GM12874 (cell line): Measurements from ENCODE around the gene THSD7A.

Source experiments
- CTCF ChIP-seq: IDR thresholded peaks from 2 replicates; pipeline ENCODE4 v1.5.1; 2011; ENCODE audit warnings: low read depth, mild to moderate bottlenecking, control low read depth, low read length, moderate library complexity; ENCODE audit not compliant: insufficient read depth

Gene THSD7A

GRCh38 chr7:11415101-11415500 lies 416.9 kb downstream of the THSD7A start:
- no peak for TF ChIP-seq CTCF

GRCh38 chr7:11413901-11414300 lies 418.1 kb downstream of the THSD7A start:
- TF ChIP-seq CTCF: no peak

GRCh38 chr7:11412036-11412435 lies 420.0 kb downstream of the THSD7A start:
- TF ChIP-seq CTCF: no peak

GRCh38 chr7:11410656-11411644 lies 421.0 kb downstream of the THSD7A start:
- no peak for TF ChIP-seq CTCF

- no peak for TF ChIP-seq CTCF
Observed at GRCh38 chr7:11404355-11404754, 427.6 kb downstream of the THSD7A start.

- TF ChIP-seq CTCF: no peak
Observed at GRCh38 chr7:11403781-11404180, 428.2 kb downstream of the THSD7A start.

- TF ChIP-seq CTCF: no peak
Observed at GRCh38 chr7:11394438-11394837, 437.6 kb downstream of the THSD7A start.
